ENCODE results near the gene DHPS. TPM values are rescaled to one million over a fixed set of nuclear protein-coding genes. Genes with fewer than 3 reads are reported as not detected.
"Not testable (repeated sequence)": the region's sequence is repeated elsewhere in the genome, so short reads cannot be mapped to it uniquely, and the experiment has no call there.

DHPS gene
- total RNA-seq = 64.5 TPM

DNA sequence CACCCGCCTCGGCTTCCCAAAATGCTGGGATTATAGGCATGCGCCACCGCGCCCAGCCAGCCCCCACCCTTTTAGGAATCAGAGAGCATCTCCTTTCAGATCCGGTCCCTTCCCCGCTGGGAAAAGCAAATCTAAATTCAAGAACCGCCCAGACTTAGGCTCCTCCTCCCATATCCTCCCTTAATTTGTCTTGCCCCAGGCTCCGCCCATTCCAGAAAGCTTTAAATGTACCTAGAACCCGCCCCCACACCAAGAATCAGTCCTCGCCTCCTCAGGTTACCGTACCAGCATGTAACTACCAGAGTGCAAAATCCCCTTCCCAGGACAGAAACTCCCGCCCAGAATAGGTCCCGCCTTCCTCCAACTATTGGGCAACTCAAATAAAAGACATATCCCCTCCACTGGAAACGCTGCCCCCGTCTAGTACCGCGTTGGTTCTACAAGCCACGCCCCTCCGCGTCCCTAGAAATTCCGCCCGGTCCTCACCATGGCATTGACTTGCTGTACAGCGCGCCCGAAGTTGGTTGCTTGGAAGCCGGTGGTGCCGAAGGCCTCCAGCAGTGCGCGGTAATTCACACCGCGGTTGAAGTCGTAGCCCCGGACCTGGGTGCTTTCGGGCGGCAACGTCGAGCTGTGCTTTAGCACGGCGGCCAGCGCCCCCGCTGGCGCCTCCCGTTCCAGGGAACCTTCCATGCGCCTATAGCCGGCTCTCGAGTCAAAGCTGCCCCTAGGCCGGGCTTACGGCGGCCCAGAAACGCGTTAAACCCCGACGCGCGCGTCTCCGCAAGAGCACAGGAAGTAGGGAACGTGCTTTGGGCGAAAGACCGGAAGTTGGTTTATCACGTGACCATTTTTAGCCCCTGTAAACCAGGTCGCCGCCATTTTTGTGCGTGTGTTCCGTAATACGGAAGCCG, at the start of gene DHPS:
TSS of gene DHPS (minus strand) at position 807 of the 914 bp plus-strand sequence. CDS start at position 693, 114 bp downstream.
- peak; percentile 99 for DNase-seq

DNA sequence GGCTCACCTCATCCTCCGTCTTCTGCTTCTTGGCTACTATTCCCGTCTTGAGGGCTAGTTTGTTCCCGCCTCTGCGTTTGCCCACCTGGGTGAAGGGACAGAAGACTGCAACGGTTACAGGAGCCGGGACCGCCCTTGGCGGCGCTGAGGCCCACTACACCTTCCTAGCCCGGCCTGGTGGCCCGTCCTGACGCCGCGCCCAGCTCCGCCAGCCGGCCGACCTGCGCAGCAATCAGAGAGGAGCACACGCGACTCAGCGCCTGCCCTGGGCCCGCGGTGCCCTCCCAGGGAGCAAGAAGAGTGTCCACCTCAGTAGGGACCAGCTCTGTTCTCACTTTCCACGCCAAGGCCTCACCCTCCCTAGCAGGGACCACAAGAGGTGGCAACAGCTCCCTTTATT, 49.7 kb upstream of the DHPS start:
- no peak for DNase-seq

DNA sequence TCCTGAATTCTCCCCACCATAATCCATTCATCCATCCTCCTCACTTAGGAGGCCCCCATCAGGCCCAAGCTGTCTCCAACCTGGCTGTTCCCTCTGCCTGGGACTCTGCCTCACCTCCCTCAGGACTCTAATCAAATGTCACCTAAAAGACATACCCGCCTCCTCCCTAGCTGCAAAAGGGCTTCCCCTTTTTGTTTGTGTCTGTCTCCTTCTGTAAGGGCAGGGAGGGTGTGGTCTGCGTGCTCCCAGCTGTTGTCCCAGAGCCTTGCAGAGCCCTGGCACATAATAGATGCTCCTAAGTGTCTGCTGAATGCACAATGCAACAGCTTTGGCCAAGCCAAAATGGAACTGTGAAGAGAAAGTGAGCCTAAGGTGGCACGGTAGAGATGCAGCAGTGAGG, 48.4 kb upstream of the DHPS start:
- DNase-seq = no peak

DNA sequence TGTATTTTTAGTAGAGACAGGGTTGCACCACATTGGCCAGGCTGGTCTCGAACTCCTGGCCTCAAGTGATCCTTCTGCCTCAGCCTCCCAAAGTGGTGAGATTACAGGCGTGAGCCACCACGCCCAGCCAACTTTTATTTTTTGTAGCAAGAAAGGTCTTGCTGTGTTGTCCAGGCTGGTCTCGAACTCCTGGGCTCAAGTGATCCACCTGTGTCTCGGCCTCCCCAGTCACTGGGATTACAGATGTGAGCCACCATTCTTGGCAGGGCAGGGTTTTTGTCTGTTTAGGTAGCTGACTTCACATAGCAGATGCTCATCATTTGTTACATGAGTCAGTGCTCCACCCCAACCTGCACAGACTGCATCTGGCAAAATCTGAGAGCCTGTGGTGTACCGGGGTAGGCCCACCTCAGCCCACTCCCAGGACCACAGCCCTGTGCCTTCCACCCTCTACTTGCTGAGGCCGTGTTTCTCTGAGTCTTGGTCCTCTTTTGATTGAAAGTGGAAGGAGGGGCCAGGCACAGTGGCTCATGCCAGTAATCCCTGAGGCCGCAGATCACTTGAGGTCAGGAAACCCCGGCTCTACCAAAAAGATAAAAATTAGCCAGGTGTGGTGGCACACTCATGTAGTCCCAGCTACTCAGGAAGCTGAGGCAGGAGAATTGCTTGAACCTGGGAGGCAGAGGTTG, 46.2 kb upstream of the DHPS start:
- DNase-seq = no peak

DNA sequence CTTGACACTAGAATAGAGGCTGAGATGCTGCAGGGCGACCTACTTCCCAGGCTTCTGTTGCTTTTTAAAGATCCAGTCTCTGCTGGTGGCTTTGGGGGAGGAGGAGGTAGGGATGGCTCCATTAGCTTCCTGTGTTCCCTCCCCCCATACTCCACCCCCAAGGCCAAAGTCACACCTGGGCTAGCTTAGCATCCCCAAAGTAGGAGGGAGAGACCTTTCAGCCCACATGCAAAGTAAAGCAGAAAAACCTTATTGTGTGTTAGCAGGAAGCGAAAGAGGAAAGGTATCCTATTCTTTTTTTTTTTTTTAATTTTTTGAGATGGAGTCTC, 45.3 kb upstream of the DHPS start:
- no peak for DNase-seq

DNA sequence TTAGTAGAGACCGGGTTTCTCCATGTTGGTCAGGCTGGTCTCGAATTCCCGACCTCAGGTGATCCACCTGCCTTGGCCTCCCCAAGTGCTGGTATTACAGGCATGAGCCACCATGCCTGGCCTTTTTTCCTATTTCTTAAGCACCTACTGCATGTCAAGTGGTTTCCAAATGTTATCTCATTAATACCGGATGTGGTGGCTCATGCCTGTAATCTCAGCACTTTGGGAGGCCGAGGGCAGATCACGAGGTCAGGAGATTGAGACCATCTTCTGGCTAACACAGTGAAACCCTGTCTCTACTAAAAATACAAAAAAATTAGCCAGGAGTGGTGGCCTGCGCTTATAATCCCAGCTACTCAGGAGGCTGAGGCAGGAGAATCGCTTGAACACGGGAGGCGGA, 43.9 kb upstream of the DHPS start:
- not testable (repeated sequence) for DNase-seq

DNA sequence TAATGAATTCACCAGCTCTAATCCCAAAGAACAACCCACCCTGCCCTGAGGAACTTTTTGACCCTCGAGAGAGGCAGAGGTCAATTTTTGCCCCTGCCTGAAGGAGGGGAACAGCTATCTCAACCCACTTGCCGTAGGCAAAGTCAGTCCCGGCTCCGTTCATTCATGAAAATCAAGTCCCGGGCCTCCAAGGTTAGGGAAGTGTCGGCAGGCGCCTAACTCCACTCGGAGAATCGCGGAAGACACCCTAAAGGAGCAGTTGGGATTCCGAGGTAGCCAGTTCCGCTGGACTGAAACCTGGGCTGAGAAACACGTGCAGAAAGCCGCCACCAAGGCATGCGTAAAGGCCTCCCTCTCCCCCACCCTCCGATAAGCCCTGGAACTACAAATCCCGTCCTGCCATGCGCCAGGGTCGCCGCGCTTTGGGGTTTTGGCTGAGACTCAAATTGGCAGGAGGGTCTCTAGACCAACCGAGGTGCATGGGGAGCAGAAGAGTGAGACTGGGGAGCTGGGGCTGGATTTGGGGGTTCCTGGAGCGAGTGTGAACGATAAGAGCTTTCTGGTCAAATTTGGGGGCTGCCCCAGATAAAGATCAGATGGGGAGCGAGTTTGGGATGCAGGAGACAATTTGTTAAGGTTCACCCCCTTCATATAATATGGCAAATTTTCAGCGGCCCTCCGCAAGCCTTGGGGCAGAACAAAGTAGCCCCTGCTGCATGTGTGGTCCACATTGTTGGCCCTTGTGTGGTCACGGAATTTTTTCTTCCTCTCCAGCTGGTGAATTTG, 42.2 kb upstream of the DHPS start, which contains the start of gene TNPO2:
TSS of gene TNPO2 (minus strand) at position 292 of the 786 bp plus-strand sequence. CDS start 2,955 bp downstream, outside the sequence.
- peak; percentile 80 for DNase-seq

DNA sequence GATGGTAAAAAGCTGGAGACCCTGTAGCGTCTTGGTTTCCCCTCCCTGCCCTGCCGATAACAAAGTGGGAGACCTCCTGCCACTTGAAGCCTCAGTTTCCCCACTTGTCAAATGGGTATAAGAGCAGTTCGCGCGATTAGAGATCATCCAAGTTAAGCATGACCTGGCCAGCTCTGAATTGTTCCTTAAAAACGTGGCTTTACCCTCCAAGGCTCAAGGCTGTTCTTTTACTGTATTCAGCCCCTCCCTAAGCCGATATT, 41.6 kb upstream of the DHPS start:
- no peak for DNase-seq

DNA sequence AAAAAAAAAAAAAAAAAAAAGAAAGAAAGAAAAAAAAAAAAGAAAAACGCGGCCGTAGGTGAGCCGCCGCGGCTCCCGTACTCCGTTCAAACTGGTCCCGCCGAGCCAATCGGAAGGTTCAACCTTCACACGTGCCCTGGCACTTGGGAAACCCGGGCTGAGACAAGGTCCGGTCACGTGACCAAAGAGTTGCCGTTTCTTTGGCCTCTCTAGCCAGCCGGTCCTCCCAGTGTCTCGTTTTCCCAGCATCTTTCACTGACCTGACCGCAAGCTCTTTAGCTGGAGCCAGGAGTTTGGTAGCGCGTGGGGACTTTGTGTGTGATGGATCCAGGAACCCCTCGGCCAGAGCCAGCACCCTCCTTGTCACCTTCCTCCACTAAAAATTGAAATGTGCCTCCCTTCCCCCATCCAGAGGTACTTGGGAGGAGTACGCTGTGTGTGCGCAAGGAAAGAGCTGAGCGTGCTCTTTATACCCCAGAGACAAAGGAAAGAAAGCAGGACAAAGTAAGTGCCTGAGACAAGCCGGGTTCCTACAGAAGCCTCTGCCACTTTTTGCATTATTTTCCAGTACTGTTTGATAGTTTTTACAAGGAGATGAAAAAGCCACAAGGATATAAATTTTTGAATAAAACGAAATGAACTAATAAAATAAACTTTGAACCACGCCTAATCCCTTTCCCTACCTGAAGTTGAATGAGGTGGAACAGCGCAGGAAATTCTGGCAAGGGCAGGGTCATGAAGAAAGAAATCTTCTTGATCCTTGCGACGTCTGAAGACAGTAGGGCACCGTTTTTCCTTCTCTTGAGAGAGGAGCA, 41.1 kb upstream of the DHPS start:
- DNase-seq = peak; percentile 99

DNA sequence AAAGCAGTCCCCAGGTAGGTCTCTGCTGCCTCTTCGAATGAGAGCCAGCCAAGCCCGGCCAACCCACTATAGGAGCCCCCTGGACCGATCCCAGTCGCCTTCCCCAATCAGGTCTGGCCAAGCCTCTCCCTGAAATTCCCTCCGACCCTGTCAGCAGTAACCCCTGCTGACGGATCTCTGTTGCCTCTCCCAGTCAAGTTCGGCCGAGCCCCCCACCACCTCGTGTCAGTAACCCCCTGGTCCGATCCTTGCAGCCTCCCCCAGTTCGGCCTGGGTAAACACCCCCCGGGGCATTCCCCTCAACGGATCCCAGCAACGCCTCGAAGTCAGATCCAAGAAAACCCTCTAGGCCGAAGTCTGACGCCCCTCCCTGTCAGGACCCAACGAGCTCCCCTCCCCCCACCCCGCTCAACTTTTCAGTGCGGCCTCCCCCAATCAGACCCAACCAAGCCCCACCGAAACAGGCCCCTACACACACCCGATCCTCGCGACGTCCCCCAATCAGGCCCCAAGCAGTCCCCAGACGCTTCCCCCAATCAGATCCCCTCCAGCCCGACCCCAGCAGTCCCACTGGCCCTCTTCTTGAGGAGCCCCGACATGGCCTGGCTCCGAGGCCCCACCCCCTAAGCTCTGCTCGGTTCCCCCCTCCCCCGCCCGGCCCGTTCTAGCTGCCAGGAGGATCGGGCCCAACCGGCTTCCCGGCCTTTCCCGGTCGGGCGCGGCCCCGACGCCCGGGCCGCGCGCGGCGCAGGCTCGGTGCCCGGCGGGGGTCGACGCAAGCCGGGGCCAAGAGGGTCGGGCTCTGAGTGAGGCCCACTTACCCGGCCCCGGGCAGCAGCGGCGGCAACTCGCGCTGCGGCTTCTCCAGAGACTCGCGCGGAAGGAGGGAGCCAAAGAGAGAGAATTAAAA, 40.2 kb upstream of the DHPS start:
- peak; percentile 88 for DNase-seq

DNA sequence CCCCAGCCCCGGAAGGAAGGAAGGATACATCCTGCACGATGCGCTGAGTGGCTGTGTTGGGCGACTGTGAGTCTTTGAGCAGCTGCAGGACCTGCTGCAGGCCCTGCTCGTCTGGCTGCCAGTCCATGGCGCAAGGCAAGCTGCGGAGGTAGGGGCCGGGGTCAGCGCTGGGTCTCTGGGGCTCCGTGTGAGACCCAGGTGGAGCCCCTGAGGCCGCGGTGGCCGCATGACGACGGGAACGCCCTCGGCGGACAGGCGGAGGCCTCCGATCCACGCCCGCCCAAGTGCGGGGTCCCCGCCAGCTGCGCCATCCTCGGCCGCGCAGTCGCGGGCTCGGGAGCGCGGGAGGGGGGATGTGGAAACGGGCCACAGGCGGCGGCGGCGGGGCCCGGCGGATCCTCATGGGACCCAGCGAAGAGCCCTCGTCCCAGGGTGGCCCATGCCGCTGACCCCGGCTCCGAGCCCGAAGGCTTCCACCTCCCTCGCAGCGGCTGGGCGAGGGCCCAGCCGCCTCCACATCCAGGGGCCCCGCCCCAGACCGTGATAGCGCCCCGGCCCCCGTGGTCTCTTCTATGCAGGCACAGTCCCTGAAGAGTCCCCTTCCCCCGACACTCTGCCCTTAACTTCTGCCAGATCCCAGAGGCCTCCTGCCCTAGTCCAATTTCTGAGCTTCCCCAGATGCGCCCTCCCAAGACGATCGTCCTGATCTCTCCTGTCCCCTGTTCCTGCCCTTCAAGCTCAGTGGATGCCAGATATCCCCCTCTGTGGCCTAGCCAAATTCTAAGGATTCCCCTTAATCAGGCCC, 39.4 kb upstream of the DHPS start:
- DNase-seq = peak; percentile 46

DNA sequence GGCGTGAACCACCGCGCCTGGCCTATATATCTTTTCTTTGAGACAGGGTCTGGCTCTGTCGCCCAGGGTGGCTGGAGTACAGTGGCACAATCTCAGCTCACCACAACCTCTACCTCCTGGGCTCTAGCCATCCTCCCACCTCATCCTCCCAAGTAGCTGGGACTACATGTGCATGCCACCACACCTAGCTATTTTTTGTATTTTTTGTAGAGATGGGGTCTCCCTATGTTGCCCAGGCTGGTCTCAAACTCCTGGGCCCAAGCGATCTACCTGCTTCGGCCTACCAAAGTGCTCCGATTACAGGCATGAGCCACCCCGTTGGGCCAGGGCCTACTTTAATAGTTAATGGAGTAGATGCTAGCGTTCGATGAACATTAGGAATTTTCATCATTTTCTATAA, 38.6 kb upstream of the DHPS start:
- no peak for DNase-seq

DNA sequence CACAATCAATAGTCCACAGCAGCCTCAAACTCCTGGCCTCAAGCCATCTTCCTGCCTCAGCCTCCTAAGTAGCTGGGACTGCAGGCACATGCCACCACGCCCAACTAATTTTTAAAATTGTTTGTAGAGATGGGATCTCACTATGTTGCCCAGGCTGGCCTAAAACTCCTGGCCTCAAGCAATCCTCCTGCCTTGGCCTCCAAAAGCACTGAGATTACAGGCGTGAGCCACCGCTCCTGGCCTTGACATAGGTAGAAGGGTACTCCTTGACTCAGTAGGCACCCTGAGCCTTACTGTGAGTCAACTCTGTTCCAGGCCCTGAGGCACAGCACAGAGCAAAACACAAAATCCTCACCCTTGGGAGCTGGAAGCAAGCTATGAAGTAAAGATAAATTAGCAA, 34.2 kb upstream of the DHPS start:
- no peak for DNase-seq

DNA sequence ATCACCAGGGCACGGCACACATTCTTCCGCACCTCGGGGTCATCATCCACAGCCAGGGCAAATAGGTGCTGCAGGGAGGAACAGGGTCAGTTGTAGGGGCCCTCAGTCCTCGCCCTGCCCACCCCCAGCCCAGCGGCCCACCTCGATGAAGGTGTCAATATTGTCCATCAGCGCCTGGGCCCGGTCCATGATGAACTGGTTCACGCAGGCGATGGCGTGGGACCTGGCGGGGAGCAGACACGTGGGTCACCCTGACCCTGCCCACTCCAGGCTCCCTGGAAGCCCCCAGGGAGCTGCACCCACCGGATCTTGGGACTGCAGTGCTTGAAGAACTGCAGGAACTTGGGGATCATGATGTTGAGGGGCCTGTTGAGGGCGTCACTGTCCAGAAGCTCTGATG, 33.4 kb upstream of the DHPS start:
- DNase-seq = no peak

DNA sequence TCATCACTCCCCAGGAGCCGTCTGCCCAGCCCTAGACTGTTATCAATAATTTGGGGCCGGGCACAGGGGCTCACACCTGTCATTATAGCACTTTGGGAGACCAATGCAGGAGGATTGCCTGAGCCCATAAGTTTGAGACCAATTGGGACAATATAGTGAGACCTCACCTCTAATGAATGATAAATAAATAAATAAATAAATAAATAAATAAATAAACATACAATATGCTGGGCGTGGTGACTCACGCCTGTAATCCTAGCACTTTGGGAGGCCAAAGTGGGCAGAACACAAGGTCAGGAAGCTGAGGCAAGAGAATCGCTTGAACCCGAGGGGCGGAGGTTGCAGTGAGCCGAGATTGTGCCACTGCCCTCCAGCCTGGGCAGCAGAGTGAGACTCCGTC, 31.6 kb upstream of the DHPS start:
- DNase-seq = not testable (repeated sequence)

DNA sequence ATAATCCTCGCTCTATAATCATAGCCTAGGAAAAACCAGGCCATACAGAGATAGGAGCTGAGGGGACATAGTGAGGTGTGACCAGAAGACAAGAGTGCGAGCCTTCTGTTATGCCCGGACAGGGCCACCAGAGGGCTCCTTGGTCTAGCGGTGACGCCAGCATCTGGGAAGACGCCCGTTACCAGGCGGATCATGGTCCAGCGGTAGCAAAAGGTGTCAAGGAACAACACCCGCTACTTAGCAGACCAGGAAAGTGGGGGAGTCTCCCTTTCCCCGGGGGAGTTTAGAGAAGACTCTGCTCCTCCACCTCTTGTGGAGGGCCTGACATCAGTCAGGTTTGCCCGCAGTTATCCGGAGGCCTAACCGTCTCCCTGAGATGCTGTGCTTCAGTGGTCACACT, 30.4 kb upstream of the DHPS start:
- DNase-seq = not testable (repeated sequence)

DNA sequence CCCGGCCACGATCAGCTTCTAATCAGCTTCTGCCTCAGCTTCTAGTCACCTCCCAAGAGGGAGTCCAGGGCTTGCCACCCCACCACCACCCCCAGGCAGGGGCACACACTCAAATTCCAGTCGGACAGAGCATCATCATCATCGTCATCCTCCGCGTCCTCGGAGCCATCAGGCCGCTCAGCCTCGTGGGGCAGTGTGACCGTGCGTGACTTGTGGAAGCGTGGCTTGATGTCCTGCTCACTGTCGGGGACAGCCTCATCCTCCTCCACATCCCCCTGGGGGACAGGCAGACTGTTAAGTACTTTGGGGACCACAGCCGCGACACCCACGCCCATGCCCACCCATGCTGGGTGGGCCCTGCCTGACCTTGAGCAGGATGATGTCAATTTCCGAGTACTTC, 29.5 kb upstream of the DHPS start:
- DNase-seq = no peak

DNA sequence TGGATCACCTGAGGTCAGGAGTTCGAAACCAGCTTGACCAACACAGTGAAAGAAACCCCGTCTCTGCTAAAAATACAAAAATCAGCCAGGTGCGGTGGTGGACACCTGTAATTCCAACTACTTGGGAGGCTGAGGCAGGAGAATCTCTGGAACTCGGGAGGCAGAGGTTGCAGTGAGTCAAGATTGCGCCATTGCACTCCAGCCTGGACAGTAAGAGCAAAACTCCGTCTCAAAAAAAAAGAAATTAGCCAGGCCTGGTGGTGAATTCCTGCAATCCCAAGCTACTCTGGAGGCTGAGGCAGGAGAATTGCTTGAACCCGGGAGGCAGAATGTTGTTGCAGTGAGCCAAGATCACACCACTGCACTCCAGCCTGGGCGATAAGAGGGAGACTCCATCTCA, 27.0 kb upstream of the DHPS start:
- no peak for DNase-seq

DNA sequence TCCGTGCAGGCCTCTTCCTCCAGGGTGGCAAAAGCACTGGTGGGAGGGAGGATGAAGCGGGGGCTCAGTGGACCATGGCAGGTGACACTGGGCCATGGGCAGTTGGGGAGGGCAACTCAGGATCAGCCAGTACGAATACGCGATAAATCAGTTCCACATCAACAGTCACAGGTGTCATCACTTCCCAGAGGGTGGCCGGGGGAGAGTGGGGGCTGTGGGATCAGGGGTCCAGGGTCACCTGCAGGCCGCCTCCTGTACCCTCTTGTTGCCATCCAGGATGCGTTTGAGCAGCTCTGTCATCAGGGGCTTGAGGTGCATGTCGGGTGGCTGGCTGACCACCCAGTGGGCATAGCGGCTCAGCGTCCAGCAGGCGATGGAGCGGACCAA, 24.6 kb upstream of the DHPS start:
- DNase-seq = no peak

DNA sequence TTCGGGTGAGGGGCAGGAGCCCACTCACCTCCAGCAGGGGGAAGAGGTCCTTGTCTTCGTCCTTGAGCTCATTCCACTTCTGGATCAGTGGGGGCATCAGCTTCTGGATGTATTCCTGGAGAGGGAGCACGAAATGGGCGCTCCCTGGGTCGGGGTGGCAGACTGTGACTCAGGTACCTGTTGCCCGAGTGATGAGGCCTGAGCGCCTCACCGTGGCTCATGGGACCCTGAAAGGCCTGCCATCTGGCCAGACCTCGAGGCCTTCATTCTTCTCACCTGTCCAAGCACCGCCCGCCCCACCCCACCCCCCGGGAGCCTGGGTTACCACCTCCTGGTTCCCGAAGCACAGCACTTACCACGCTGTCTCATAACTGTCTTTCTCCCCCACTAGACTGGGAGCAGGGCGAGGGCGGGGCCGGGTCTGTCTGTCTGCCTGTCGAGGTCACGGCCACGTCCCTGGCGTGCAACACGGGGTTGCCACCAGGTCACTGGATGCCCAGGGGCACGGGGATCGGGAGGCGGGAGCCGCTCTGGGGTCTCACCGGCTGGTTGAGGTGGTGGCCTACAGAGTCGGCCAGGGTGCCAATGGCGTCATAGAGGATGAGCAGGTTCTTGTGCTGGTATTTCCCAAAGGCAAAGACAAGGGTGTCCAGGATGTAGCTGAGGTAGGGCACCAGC, 24.1 kb upstream of the DHPS start:
- no peak for DNase-seq

All from tongue (tissue), 2 donors.